ENCODE data around the gene RAD52.

RAD52 gene

GRCh38 chr12:865614-866013 is 83.9 kb downstream of the RAD52 start:
- no peak for DNase-seq

DNA sequence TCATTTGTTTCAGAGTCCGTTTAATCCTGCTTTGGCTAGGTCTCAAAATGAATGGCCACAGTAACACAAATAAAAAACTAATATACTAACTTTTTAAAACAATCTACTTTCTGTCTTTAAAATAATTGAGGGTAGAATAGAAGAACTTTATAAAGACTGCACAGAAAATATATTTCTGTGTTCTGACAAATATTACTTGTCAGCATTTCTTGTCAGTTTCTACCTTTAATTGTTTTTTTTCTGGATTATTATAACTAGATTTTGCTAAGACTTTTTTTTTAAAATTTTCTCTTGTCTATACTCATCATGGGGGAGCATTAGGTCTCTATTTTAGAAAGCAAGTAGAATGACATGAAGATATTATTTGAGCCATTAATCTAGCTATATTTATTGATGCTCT is 86.2 kb downstream of the RAD52 start:
- no peak for DNase-seq

DNA sequence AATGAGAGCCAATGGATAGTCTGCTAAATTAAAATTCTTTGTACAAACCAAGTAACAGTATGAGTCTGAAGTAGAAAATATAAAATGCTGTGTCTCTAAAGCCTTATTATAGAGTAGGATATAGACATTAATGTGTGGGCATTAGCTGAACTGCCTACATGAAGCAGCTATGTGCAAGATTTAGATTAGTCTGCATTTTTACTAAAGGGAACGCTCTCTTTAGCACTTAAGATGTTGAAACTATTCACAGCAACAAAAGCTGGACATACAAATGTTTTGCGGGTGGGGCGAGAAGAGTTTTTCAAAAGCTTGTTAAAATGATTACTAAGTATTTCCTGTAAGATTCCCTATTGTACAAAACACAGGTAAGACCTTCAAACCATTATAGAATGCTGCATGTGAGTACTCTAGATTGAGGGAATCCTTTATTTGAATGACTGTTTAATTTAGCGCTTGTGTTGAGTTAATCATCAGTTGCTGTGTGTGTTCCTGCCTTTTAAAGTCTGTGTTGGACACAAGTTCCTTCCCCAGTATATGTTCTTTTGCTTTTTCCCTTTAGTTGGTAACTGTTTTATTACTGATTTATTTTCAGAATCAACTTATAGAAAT is 87.1 kb downstream of the RAD52 start:
- no peak for DNase-seq

Data from activated CD4-positive, alpha-beta T cell treated with anti-CD3 and anti-CD28 coated beads, Interleukin-2, amount 50 U/mL, for 1 hour (primary cell).